PC-9 (cell line): ENCODE data around the gene PRRX2. TPM values are rescaled to one million over a fixed set of nuclear protein-coding genes. Genes with fewer than 3 reads are reported as not detected.
A peak's percentile ranks its signal among the peaks of the same experiment; 100 is the strongest.

Source experiments
- BruUV-seq: library from RNA; stranded (reverse); fragments of 400-500 nt; replicated peaks from 2 replicates; lab custom pipeline; 2021; lab: Mats Ljungman, UMichigan
- CTCF ChIA-PET: fragments of 300-600 bp; sonication (Branson Sonifier 250); formaldehyde crosslinking; loops from one replicate; lab custom pipeline; 2022; ENCODE audit warnings: antibody characterized with exemption; lab: Charles Lee
- POLR2A ChIA-PET: fragments of 300-600 bp; sonication (Branson Sonifier 250); formaldehyde crosslinking; loops from one replicate; lab custom pipeline; 2022; ENCODE audit warnings: antibody characterized with exemption; ENCODE audit not compliant: unreplicated experiment; lab: Charles Lee
- DNase-seq, 2 experiments: peaks; one replicate each; pipeline versions ENCODE4 v3.0.0 to v3.0.0-alpha.2; 2015 to 2022; ENCODE audit warnings: mixed read lengths in 1 of 2
- H2AFZ ChIP-seq: fragments of 200-600 bp; sonication (generic); 2 replicates; pipeline ENCODE4 v1.8.1; 2017; ENCODE audit warnings: antibody characterized with exemption
- H3F3A ChIP-seq: fragments of 200-600 bp; sonication (generic); 2 replicates; pipeline ENCODE4 v1.8.1; 2017; ENCODE audit warnings: antibody characterized with exemption, mild to moderate bottlenecking, low read depth; ENCODE audit not compliant: insufficient read depth
- H3K27ac ChIP-seq: fragments of 200-600 bp; sonication (generic); 2 replicates; pipeline ENCODE4 v1.6.1; 2016; ENCODE audit warnings: mixed run types
- H3K27me3 ChIP-seq: fragments of 200-600 bp; sonication (generic); 2 replicates; pipeline ENCODE4 v1.6.1; 2016; ENCODE audit warnings: low read depth, mixed run types; ENCODE audit not compliant: insufficient read depth
- H3K36me3 ChIP-seq: fragments of 200-600 bp; sonication (generic); 2 replicates; pipeline ENCODE4 v1.6.1; 2016; ENCODE audit warnings: low read depth, mixed run types
- H3K4me1 ChIP-seq: fragments of 200-600 bp; sonication (generic); replicated peaks from 2 replicates; pipeline ENCODE4 v1.6.1; 2016; ENCODE audit warnings: mixed run types; ENCODE audit not compliant: insufficient read depth
- H3K4me2 ChIP-seq: fragments of 200-600 bp; sonication (generic); 2 replicates; pipeline ENCODE4 v1.6.1; 2017; ENCODE audit warnings: mixed run types
- H3K4me3 ChIP-seq: fragments of 200-600 bp; sonication (generic); 2 replicates; pipeline ENCODE4 v1.6.1; 2016; ENCODE audit warnings: mixed run types
- H3K79me2 ChIP-seq: fragments of 200-600 bp; sonication (generic); 2 replicates; pipeline ENCODE4 v1.6.1; 2017; ENCODE audit warnings: low read depth, mixed run types
- H3K9me2 ChIP-seq: fragments of 200-600 bp; sonication (generic); 2 replicates; pipeline ENCODE4 v1.8.1; 2017; ENCODE audit warnings: mild to moderate bottlenecking; ENCODE audit not compliant: insufficient read depth
- H3K9me3 ChIP-seq: fragments of 200-600 bp; sonication (generic); 2 replicates; pipeline ENCODE4 v1.8.1; 2016; ENCODE audit warnings: low read depth; ENCODE audit not compliant: insufficient read depth
- H4K20me1 ChIP-seq: fragments of 200-600 bp; sonication (generic); 2 replicates; pipeline ENCODE4 v1.8.1; 2017; ENCODE audit not compliant: insufficient read depth
- EZH2 ChIP-seq: fragments of 200-600 bp; sonication (generic); IDR thresholded peaks from 2 replicates; pipeline ENCODE4 v1.8.0; 2017; ENCODE audit warnings: antibody characterized with exemption, low read depth
- intact Hi-C: fragments of 100-400 bp; cut with micrococcal nuclease; formaldehyde crosslinking; loops from one replicate; pipeline ENCODE4 v1.10.0; 2022; ENCODE audit not compliant: unreplicated experiment
- total RNA-seq: library from RNA; stranded (reverse); gene quantifications from 2 replicates; pipeline ENCODE4 v1.2.3, GENCODE V29; 2021
- TF ChIP-seq, protein P1 (sequence below): fragments of 200-600 bp; sonication (generic); conservative IDR thresholded peaks from 2 replicates; pipeline ENCODE4 v1.6.1; 2017; ENCODE audit warnings: mixed run types, antibody characterized with exemption, mild to moderate bottlenecking, moderate library complexity

The PRRX2 gene
- total RNA-seq, 1 experiment from 2014 or later = 0.98 TPM

DNA sequence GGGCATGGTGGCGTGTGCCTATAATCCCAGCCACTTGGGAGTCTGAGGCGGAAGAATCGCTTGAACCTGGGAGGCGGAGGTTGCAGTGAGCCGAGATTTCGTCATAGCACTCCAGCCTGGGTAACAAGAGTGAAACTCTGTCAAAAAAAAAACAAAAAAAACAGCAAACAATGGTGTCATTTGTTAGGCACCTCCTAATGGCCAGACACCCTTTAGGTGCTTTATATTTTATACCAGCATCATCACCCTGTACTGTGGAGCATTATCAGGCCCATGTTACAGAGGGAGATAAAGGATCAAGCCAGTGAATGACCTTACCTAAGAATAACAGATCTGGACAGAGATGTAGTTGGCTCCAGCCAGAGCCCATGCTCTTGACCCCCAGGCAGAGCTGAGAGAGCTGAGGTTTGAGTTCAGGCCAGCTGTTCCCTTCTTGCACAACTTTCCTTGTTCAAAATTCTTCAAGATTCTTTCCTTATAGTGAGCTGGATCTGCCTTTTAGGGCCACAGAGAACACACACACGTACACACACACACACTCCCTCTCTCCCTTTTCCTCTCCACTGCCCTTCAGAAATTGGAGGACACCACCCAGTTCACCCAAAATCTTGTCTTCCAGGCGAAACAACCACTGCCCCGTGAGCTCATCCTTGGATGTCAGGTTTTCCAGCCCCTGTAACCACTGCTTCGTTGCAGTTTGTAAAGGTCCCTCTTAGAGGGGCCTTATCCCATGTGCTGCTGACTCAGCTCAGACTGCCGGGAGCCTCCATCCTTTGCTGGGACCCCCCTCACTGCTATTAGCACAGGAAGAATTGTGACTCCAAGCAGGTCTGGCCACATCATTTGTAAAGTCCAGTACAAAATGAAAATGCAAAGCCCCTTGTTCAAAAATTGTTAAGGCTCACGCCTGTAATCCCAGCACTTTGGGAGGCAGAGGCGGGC, 97.8 kb downstream of the PRRX2 start:
- Histone ChIP-seq H3K9me2 (no peaks in the 10 kb centered on the region), H3K27me3 (no peaks in the 10 kb centered on the region), H3K4me3 (no peak overlapping the region), H4K20me1 (no peaks in the 10 kb centered on the region), H3K4me2 (peak overlapping the region; percentile 42), H3K27ac (peak overlapping the region; percentile 97), H3K36me3 (no peaks in the 10 kb centered on the region), H3K79me2 (no peaks in the 10 kb centered on the region), H3K4me1 (peaks cover 50% of the 10 kb centered on the region), H2AFZ (no peak overlapping the region), H3F3A (peaks cover 38% of the 10 kb centered on the region), H3K9me3 (no peaks in the 10 kb centered on the region)
- DNase-seq = peak in 1 of 2 experiments; percentile 65
- BruUV-seq = TSS peak; percentile 45
- POLR2A ChIA-PET = interaction anchor here (0.5 to 0.6 kb wide), 3 partner anchors 18 to 950 kb away, joined by 3 to 42 read pairs (median 15); no protein-coding TSS in a partner anchor
- intact Hi-C loops = loop anchor here (1.0 kb wide), 4 partner anchors 10 to 25 kb away; no protein-coding TSS in a partner anchor
- CTCF ChIA-PET = interaction anchor here (0.6 to 1.5 kb wide), 2 partner anchors 14 kb away, joined by 4 read pairs; no protein-coding TSS in a partner anchor
- no peak for TF ChIP-seq EZH2
- TF ChIP-seq, protein P1, sequence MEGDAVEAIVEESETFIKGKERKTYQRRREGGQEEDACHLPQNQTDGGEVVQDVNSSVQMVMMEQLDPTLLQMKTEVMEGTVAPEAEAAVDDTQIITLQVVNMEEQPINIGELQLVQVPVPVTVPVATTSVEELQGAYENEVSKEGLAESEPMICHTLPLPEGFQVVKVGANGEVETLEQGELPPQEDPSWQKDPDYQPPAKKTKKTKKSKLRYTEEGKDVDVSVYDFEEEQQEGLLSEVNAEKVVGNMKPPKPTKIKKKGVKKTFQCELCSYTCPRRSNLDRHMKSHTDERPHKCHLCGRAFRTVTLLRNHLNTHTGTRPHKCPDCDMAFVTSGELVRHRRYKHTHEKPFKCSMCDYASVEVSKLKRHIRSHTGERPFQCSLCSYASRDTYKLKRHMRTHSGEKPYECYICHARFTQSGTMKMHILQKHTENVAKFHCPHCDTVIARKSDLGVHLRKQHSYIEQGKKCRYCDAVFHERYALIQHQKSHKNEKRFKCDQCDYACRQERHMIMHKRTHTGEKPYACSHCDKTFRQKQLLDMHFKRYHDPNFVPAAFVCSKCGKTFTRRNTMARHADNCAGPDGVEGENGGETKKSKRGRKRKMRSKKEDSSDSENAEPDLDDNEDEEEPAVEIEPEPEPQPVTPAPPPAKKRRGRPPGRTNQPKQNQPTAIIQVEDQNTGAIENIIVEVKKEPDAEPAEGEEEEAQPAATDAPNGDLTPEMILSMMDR = no peak

DNA sequence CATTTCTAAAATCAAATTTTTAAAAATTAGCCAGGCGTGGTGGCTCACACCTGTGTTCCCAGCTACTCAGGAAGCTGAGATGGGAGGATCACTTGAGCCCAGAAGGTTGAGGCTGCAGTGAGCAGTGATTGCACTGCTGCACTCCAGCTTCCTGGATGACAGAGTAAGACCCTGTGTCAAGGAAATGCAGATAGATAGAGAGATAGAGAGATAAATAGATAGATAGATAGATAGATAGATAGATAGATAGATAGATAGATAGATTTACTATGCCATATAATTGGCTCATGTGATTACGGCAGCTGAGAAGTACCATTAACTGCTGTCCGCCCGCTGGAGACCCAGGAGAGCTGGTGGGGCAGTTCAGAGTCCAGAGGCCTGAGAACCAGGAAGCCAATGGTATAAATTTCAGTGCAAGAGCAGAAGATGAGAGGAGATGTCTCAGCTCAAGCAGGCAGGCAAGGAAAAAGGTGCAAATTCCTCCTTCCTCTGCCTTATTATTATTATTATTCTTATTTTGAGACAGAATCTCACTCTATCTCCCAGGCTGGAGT, 100.4 kb downstream of the PRRX2 start:
- ChIA-PET CTCF (no interaction called here), POLR2A (no interaction called here)
- intact Hi-C loops = no loop called here
- Histone ChIP-seq H3K27ac (no peak overlapping the region), H3K4me1 (peaks cover 26% of the 10 kb centered on the region), H4K20me1 (no peaks in the 10 kb centered on the region), H3K9me3 (no peaks in the 10 kb centered on the region), H3K27me3 (no peaks in the 10 kb centered on the region), H3K4me2 (no peak overlapping the region), H3K36me3 (no peaks in the 10 kb centered on the region), H3K79me2 (no peaks in the 10 kb centered on the region), H3K4me3 (no peak overlapping the region), H2AFZ (no peak overlapping the region), H3K9me2 (no peaks in the 10 kb centered on the region), H3F3A (peaks cover 36% of the 10 kb centered on the region)
- no TSS peak for BruUV-seq
- TF ChIP-seq EZH2 = no peak
- TF ChIP-seq, protein P1 = no peak
- no peak for DNase-seq

DNA sequence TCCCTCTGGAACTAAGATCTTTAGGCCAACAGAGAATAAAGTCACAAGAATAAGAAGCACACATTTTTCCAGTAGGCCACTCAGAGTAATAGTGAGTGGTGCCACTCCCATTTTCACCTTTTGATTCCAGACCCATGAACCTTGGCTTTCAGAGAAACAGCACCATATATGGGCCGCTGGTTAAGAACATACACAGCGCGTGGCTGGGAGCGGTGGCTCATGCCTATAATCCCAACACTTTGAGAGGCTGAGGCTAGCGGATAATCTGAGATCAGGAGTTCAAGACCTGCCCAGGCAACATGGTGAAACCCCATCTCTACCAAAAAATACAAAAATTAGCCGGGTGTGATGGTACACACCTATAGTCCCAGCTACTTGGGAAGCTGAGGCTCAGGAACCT, 103.0 kb downstream of the PRRX2 start:
- H3K79me2 ChIP-seq = no peaks in the 10 kb centered on the region
- H3K4me2 ChIP-seq = no peak overlapping the region
- no TSS peak for BruUV-seq

More for the DNA sequence above, 103.0 kb downstream of the PRRX2 start:
- intact Hi-C loops = no loop called here
- H2AFZ ChIP-seq = no peak overlapping the region
- H3K27me3 ChIP-seq = no peaks in the 10 kb centered on the region
- POLR2A ChIA-PET = interaction anchor here (0.5 kb wide), 1 partner anchor 112 kb away, joined by 8 read pairs; no protein-coding TSS in a partner anchor
- H3K27ac ChIP-seq = no peak overlapping the region
- H3K9me3 ChIP-seq = no peaks in the 10 kb centered on the region
- H3F3A ChIP-seq = peaks cover 30% of the 10 kb centered on the region
- no peaks in the 10 kb centered on the region for H3K36me3 ChIP-seq
- no peak for DNase-seq
- H3K4me3 ChIP-seq = no peak overlapping the region
- TF ChIP-seq, protein P1 = no peak
- no peak for TF ChIP-seq EZH2
- no peaks in the 10 kb centered on the region for H3K9me2 ChIP-seq
- no peaks in the 10 kb centered on the region for H4K20me1 ChIP-seq
- CTCF ChIA-PET = no interaction called here
- peaks cover 21% of the 10 kb centered on the region for H3K4me1 ChIP-seq
